Neuron (in vitro differentiated cells): ENCODE results near the gene HUS1.
"Not testable (repeated sequence)": the region's sequence is repeated elsewhere in the genome, so short reads cannot be mapped to it uniquely, and the experiment has no call there.

Experiments
- H2AFZ ChIP-seq: one replicate; pipeline ENCODE4 v1.6.1; 2013; ENCODE audit warnings: low read depth, mild to moderate bottlenecking, inconsistent platforms, low read length, moderate library complexity
- H3K27me3 ChIP-seq: one replicate; pipeline ENCODE4 v1.6.1; 2013; ENCODE audit warnings: low read length; ENCODE audit not compliant: insufficient read depth
- H3K36me3 ChIP-seq: one replicate; pipeline ENCODE4 v1.6.1; 2013; ENCODE audit warnings: low read length; ENCODE audit not compliant: insufficient read depth
- H3K4me1 ChIP-seq: one replicate; pipeline ENCODE4 v1.6.1; 2013; ENCODE audit warnings: low read length; ENCODE audit not compliant: insufficient read depth
- H3K4me3 ChIP-seq: 2 replicates; pipeline ENCODE4 v1.5.1; 2013; ENCODE audit warnings: mild to moderate bottlenecking, low read length, moderate library complexity
- H3K9me3 ChIP-seq: one replicate; pipeline ENCODE4 v1.6.1; 2013; ENCODE audit warnings: low read length

Gene HUS1

GRCh38 chr7:47916514-47916913 is 62.9 kb downstream of the HUS1 start:
- not testable (repeated sequence) for H2AFZ ChIP-seq, H3K27me3 ChIP-seq, H3K4me3 ChIP-seq, H3K9me3 ChIP-seq, H3K4me1 ChIP-seq, H3K36me3 ChIP-seq

GRCh38 chr7:47915616-47915976 is 63.8 kb downstream of the HUS1 start:
- H3K27me3 ChIP-seq: no peaks in the 10 kb centered on the region
- H3K4me3 ChIP-seq: no peak overlapping the region
- no peaks in the 10 kb centered on the region for H3K4me1 ChIP-seq
- no peaks in the 10 kb centered on the region for H3K9me3 ChIP-seq
- H2AFZ ChIP-seq: no peak overlapping the region
- no peaks in the 10 kb centered on the region for H3K36me3 ChIP-seq

- Histone ChIP-seq H3K36me3 (no peaks in the 10 kb centered on the region), H2AFZ (no peak overlapping the region), H3K4me1 (peaks cover 1% of the 10 kb centered on the region), H3K27me3 (no peaks in the 10 kb centered on the region), H3K9me3 (no peaks in the 10 kb centered on the region), H3K4me3 (no peak overlapping the region)
These were observed 64.4 kb downstream of the HUS1 start for GRCh38 chr7:47914717-47915615.
